H1 (cell line): Measurements from ENCODE around the gene SNX20. TPM values are rescaled to one million over a fixed set of nuclear protein-coding genes. Genes with fewer than 3 reads are reported as not detected.

ENCODE experiments used
- CTCF ChIA-PET: fragments of 300-600 bp; sonication (Branson Sonifier 250); formaldehyde crosslinking; loops from one replicate; lab custom pipeline; 2021; ENCODE audit not compliant: partially characterized antibody; lab: Charles Lee
- POLR2A ChIA-PET: fragments of 300-600 bp; sonication (Branson Sonifier 250); formaldehyde crosslinking; loops from one replicate; lab custom pipeline; 2021; ENCODE audit warnings: inconsistent platforms; ENCODE audit not compliant: partially characterized antibody; lab: Charles Lee
- DNase-seq, 2 experiments: peaks; one replicate each; pipeline versions ENCODE4 v3.0.0 to v3.0.0-alpha.2; 2010 to 2022; ENCODE audit warnings: low spot score in 2 of 2, low read depth in 1 of 2, mixed read lengths in 1 of 2
- FAIRE-seq: peaks from 2 replicates; lab custom pipeline; 2011; peaks lifted over from hg19 to GRCh38; lab: Jason Lieb, UNC
- H2AFZ ChIP-seq: 2 replicates; pipeline ENCODE4 v1.8.1; 2012; ENCODE audit warnings: low read length, inconsistent platforms
- H2AK5ac ChIP-seq: 2 replicates; pipeline ENCODE4 v1.6.1; 2013; ENCODE audit warnings: low read depth, low read length
- H2BK120ac ChIP-seq: replicated peaks from 2 replicates; pipeline ENCODE3; 2013; ENCODE audit warnings: low read depth, low read length, inconsistent platforms
- H2BK12ac ChIP-seq: 2 replicates; pipeline ENCODE4 v1.6.1; 2013; ENCODE audit warnings: low read depth, low read length
- H2BK15ac ChIP-seq: 2 replicates; pipeline ENCODE4 v1.6.1; 2013; ENCODE audit warnings: low read length
- H2BK20ac ChIP-seq: 2 replicates; pipeline ENCODE4 v1.6.1; 2013; ENCODE audit warnings: low read length
- H2BK5ac ChIP-seq: 2 replicates; pipeline ENCODE4 v1.6.1; 2013; ENCODE audit warnings: low read depth, low read length
- H3K14ac ChIP-seq: 2 replicates; pipeline ENCODE4 v1.6.1; 2013; ENCODE audit warnings: inconsistent platforms; ENCODE audit not compliant: insufficient read length
- H3K18ac ChIP-seq: 2 replicates; pipeline ENCODE4 v1.6.1; 2013; ENCODE audit warnings: low read length; ENCODE audit errors: extremely low read depth
- H3K23ac ChIP-seq: 2 replicates; pipeline ENCODE4 v1.6.1; 2013; ENCODE audit warnings: inconsistent platforms; ENCODE audit not compliant: insufficient read length
- H3K23me2 ChIP-seq: 2 replicates; pipeline ENCODE4 v1.6.1; 2013; ENCODE audit warnings: low read depth, low read length
- H3K27ac ChIP-seq: 2 replicates; pipeline ENCODE4 v1.6.1; 2011; ENCODE audit warnings: low read depth, low read length, inconsistent platforms
- H3K27me3 ChIP-seq, 4 experiments: replicated peaks in 1 of 4; 1 replicate in 1 of 4; 2 replicates in 3 of 4; pipeline versions ENCODE4 v1.6.1 to v1.8.1; 2011 to 2013; ENCODE audit warnings: low read length in 3 of 4, mild to moderate bottlenecking in 3 of 4, inconsistent platforms in 2 of 4, mixed read lengths in 2 of 4, moderate library complexity in 1 of 4; ENCODE audit not compliant: control insufficient read depth in 3 of 4, insufficient read depth in 3 of 4; ENCODE audit errors: extremely low read depth in 1 of 4
- H3K36me3 ChIP-seq, 4 experiments: 2 replicates each; pipeline versions ENCODE4 v1.6.1 to v1.8.1; 2011 to 2013; ENCODE audit warnings: mild to moderate bottlenecking in 4 of 4, low read length in 3 of 4, moderate library complexity in 2 of 4, control low read depth in 1 of 4, inconsistent platforms in 1 of 4; ENCODE audit not compliant: insufficient read depth in 4 of 4, control insufficient read depth in 2 of 4
- H3K4ac ChIP-seq: replicated peaks from 2 replicates; pipeline ENCODE3; 2013; ENCODE audit warnings: low read length, low read depth, mixed read lengths, inconsistent platforms; ENCODE audit not compliant: insufficient read length
- H3K4me1 ChIP-seq, 4 experiments: replicated peaks in 1 of 4; 1 replicate in 1 of 4; 2 replicates in 3 of 4; pipeline versions ENCODE4 v1.6.1 to v1.8.1; 2011 to 2013; ENCODE audit warnings: low read length in 3 of 4, inconsistent platforms in 2 of 4, mixed read lengths in 1 of 4; ENCODE audit not compliant: insufficient read depth in 4 of 4, control insufficient read depth in 3 of 4
- H3K4me2 ChIP-seq, 2 experiments: 2 replicates each; pipeline versions ENCODE4 v1.6.1 to v1.8.1; 2011 to 2013; ENCODE audit warnings: low read depth in 2 of 2, low read length in 2 of 2, control low read depth in 1 of 2, inconsistent platforms in 1 of 2, mild to moderate bottlenecking in 1 of 2; ENCODE audit not compliant: insufficient read depth in 1 of 2
- H3K4me3 ChIP-seq, 4 experiments: fragments of 200-600, 300-600 bp in 1 of 4; sonication (generic), shearing (Covaris generic), sonication (Bioruptor Twin) in 1 of 4; 2 replicates each; pipeline versions ENCODE4 v1.5.1 to v1.8.1; 2011 to 2016; ENCODE audit warnings: low read length in 4 of 4, low read depth in 3 of 4, control low read depth in 2 of 4, inconsistent platforms in 2 of 4, mild to moderate bottlenecking in 2 of 4, mixed read lengths in 1 of 4, moderate library complexity in 1 of 4; ENCODE audit not compliant: insufficient read depth in 2 of 4; ENCODE audit errors: extremely low read depth in 1 of 4
- H3K56ac ChIP-seq: replicated peaks from 2 replicates; pipeline ENCODE3; 2013; ENCODE audit warnings: low read depth, mild to moderate bottlenecking, mixed read lengths, low read length, inconsistent platforms; ENCODE audit not compliant: insufficient read length
- H3K79me1 ChIP-seq: 2 replicates; pipeline ENCODE4 v1.6.1; 2013; ENCODE audit warnings: low read depth, low read length, control low read depth
- H3K79me2 ChIP-seq, 2 experiments: 2 replicates each; pipeline versions ENCODE4 v1.6.1 to v1.8.1; 2012 to 2013; ENCODE audit warnings: low read length in 2 of 2, mild to moderate bottlenecking in 2 of 2, inconsistent platforms in 1 of 2; ENCODE audit not compliant: insufficient read depth in 2 of 2, control insufficient read depth in 1 of 2
- H3K9ac ChIP-seq, 4 experiments: replicated peaks in 1 of 4; 1 replicate in 1 of 4; 2 replicates in 3 of 4; pipeline versions ENCODE4 v1.6.1 to v1.8.1; 2011 to 2013; ENCODE audit warnings: low read depth in 3 of 4, low read length in 3 of 4, control low read depth in 2 of 4, mild to moderate bottlenecking in 2 of 4, moderate library complexity in 2 of 4, inconsistent platforms in 1 of 4; ENCODE audit errors: extremely low read depth in 1 of 4
- H3K9me3 ChIP-seq, 2 experiments: 2 replicates each; pipeline versions ENCODE4 v1.6.1 to v1.8.1; 2012 to 2013; ENCODE audit warnings: mild to moderate bottlenecking in 2 of 2, moderate library complexity in 2 of 2, control low read depth in 1 of 2, inconsistent platforms in 1 of 2, low read depth in 1 of 2, low read length in 1 of 2, mixed read lengths in 1 of 2; ENCODE audit not compliant: insufficient read depth in 2 of 2
- H4K20me1 ChIP-seq, 2 experiments: replicated peaks in 1 of 2; 2 replicates each; pipeline versions ENCODE3 to v1.8.1; 2011 to 2013; ENCODE audit warnings: inconsistent platforms in 2 of 2, low read length in 2 of 2, mild to moderate bottlenecking in 1 of 2; ENCODE audit not compliant: insufficient read depth in 2 of 2, control insufficient read depth in 1 of 2
- H4K5ac ChIP-seq: 2 replicates; pipeline ENCODE4 v1.6.1; 2013; ENCODE audit warnings: low read length, low read depth, mixed read lengths, inconsistent platforms; ENCODE audit not compliant: insufficient read length
- H4K8ac ChIP-seq: 2 replicates; pipeline ENCODE4 v1.8.0; 2013; ENCODE audit warnings: mild to moderate bottlenecking, moderate library complexity, low read length, inconsistent platforms; ENCODE audit not compliant: insufficient read depth; ENCODE audit errors: extremely low read depth
- H4K91ac ChIP-seq: replicated peaks from 2 replicates; pipeline ENCODE3; 2013; ENCODE audit warnings: low read length, mixed read lengths, inconsistent platforms; ENCODE audit not compliant: insufficient read length
- CBX8 ChIP-seq: fragments of 300-800, 300-1000 bp; sonication (generic); IDR thresholded peaks from 2 replicates; pipeline ENCODE4 v1.7.1; 2016; ENCODE audit warnings: low read depth, low read length, borderline replicate concordance
- CEBPB ChIP-seq: IDR thresholded peaks from 2 replicates; pipeline ENCODE4 v1.6.1; 2012; ENCODE audit warnings: low read depth, low read length
- CHD1 ChIP-seq: IDR thresholded peaks from 2 replicates; pipeline ENCODE4 v1.6.1; 2012; ENCODE audit warnings: low read depth, low read length, improper control_type of control experiment
- CHD2 ChIP-seq: IDR thresholded peaks from 2 replicates; pipeline ENCODE4 v1.6.1; 2012; ENCODE audit warnings: low read length, improper control_type of control experiment
- CREB1 ChIP-seq: IDR thresholded peaks from 2 replicates; pipeline ENCODE4 v1.6.1; 2012; ENCODE audit warnings: inconsistent platforms
- CTBP2 ChIP-seq: IDR thresholded peaks from 2 replicates; pipeline ENCODE4 v1.7.0; 2011; ENCODE audit warnings: borderline replicate concordance, mild to moderate bottlenecking, moderate library complexity, mixed read lengths, low read length; ENCODE audit not compliant: insufficient read depth, insufficient read length
- EGR1 ChIP-seq: IDR thresholded peaks from 2 replicates; pipeline ENCODE4 v1.6.1; 2011; ENCODE audit warnings: low read depth, low read length, borderline replicate concordance
- JUN ChIP-seq: IDR thresholded peaks from 2 replicates; pipeline ENCODE4 v1.6.1; 2011; ENCODE audit warnings: low read depth, mild to moderate bottlenecking, improper control_type of control experiment, low read length
- POLR2AphosphoS5 ChIP-seq: IDR thresholded peaks from 2 replicates; pipeline ENCODE4 v1.6.1; 2011; ENCODE audit warnings: low read depth, low read length
- SAP30 ChIP-seq: fragments of 300-600 bp; sonication (generic); IDR thresholded peaks from 2 replicates; pipeline ENCODE4 v1.7.1; 2012; ENCODE audit warnings: low read length, moderate library complexity, mild to moderate bottlenecking, inconsistent platforms; ENCODE audit not compliant: insufficient read depth, insufficient replicate concordance
- SIRT6 ChIP-seq: IDR thresholded peaks from one replicate; pipeline ENCODE4 v1.7.1; 2012; ENCODE audit warnings: low read length, inconsistent platforms
- SP1 ChIP-seq: IDR thresholded peaks from 2 replicates; pipeline ENCODE4 v1.6.1; 2011; ENCODE audit warnings: low read depth, low read length
- SP2 ChIP-seq: IDR thresholded peaks from 2 replicates; pipeline ENCODE4 v1.6.1; 2012; ENCODE audit warnings: mild to moderate bottlenecking, low read length, inconsistent platforms
- SP4 ChIP-seq: IDR thresholded peaks from 2 replicates; pipeline ENCODE4 v1.6.1; 2012; ENCODE audit warnings: low read length, inconsistent platforms
- WGBS, 2 experiments: shearing (Covaris generic) in 1 of 2; methylation state at CpG; one replicate each; pipeline versions ENCODE4 v1.1.6 to v1.1.7; 2013 to 2015; ENCODE audit warnings: low lambda C conversion rate in 2 of 2, mixed read lengths in 2 of 2, inconsistent platforms in 1 of 2, low coverage in 1 of 2, missing lambda C conversion rate in 1 of 2; ENCODE audit not compliant: insufficient replicate concordance in 2 of 2, insufficient coverage in 1 of 2, insufficient read length in 1 of 2; ENCODE audit errors: extremely low coverage in 1 of 2, missing lambda C conversion rate in 1 of 2; 5-methylcytosine and 5-hydroxymethylcytosine counted together
- polyA plus RNA-seq, 7 experiments: library from polyadenylated mRNA; depleted of rRNA in 3 of 7; stranded (reverse) in 5 of 7; unstranded in 2 of 7; fragments of >200 nt in 5 of 7; fragments of 200-250 nt in 2 of 7; gene quantifications; 1 replicate in 5 of 7; 2 replicates in 1 of 7; 4 replicates in 1 of 7; pipeline versions ENCODE4 v1.2.1 to v1.2.3, GENCODE V29; 2011 to 2013; ENCODE audit warnings: missing spikeins in 2 of 7, mixed read lengths in 2 of 7
- total RNA-seq: library from RNA; stranded (reverse); fragmentation: NEBNext Ultra II Directional; extraction: Animal tissue kit (Norgen Biotek cat#: 25700); gene quantifications from 2 replicates; pipeline ENCODE4 v1.2.1, GENCODE V29; 2021

Gene SNX20
- total and polyA plus RNA-seq, 2 of the 8 experiments (the other 6 are each of a cell fraction or from before 2014, with no cell fraction given) = not detected

GRCh38 chr16:50696575-50697420 lies 15.7 kb upstream of the SNX20 start:
- H3K27ac ChIP-seq = no peak overlapping the region
- no peak overlapping the region for H2BK120ac ChIP-seq
- H3K9ac ChIP-seq = no peak overlapping the region; a peak in 1 of 7 replicates
- 84% methylated on average over 11 of the region's 15 CpGs; no CpG with 5 or more reads in 1 of the 2 experiments for WGBS, 2 experiments
- H2AK5ac ChIP-seq = no peak overlapping the region
- H3K23ac ChIP-seq = no peak overlapping the region
- no peaks in the 10 kb centered on the region for H3K36me3 ChIP-seq
- H3K4me1 ChIP-seq = peaks cover 0 to 6% (median 1%) of the 10 kb centered on the region in 4 experiments; a peak in 3 of 7 replicates
- no peak overlapping the region for H2BK12ac ChIP-seq
- no peak overlapping the region for H2BK15ac ChIP-seq
- H4K5ac ChIP-seq = no peak overlapping the region
- H3K18ac ChIP-seq = no peak overlapping the region
- H3K27me3 ChIP-seq = peaks cover 0 to 26% (median 23%) of the 10 kb centered on the region in 4 experiments; a peak in 6 of 7 replicates
- H4K91ac ChIP-seq = no peak overlapping the region
- ChIA-PET CTCF (interaction anchor here (0.9 to 2.4 kb wide), 4 partner anchors 14 to 52 kb away, joined by 3 to 7 read pairs (median 4); no protein-coding TSS in a partner anchor), POLR2A (no interaction called here)
- FAIRE-seq = no peak
- no peak overlapping the region for H3K4me2 ChIP-seq
- no peak overlapping the region for H3K14ac ChIP-seq
- H4K8ac ChIP-seq = no peak overlapping the region
- H3K9me3 ChIP-seq = no peaks in the 10 kb centered on the region
- H3K4me3 ChIP-seq = no peak overlapping the region
- H2BK5ac ChIP-seq = no peak overlapping the region
- peaks cover 0 to 7% of the 10 kb centered on the region in 2 experiments for H4K20me1 ChIP-seq
- peaks cover 15% of the 10 kb centered on the region for H3K23me2 ChIP-seq
- H2AFZ ChIP-seq = no peak overlapping the region
- H3K79me1 ChIP-seq = no peaks in the 10 kb centered on the region
- no peaks in the 10 kb centered on the region for H3K79me2 ChIP-seq
- no peak overlapping the region for H2BK20ac ChIP-seq
- DNase-seq = no peak
- H3K56ac ChIP-seq = no peak overlapping the region
- no peak overlapping the region for H3K4ac ChIP-seq
- TF ChIP-seq EGR1 (no peak), CHD2 (no peak), SP4 (no peak), SIRT6 (no peak), CHD1 (no peak), CEBPB (no peak), SAP30 (no peak), POLR2AphosphoS5 (no peak), CTBP2 (no peak), CBX8 (no peak), SP1 (no peak), JUN (no peak), CREB1 (no peak), SP2 (no peak)
